Lung (tissue), 12 donors: ENCODE results near the gene EMSY. TPM values are rescaled to one million over a fixed set of nuclear protein-coding genes. Genes with fewer than 3 reads are reported as not detected.
A peak's percentile ranks its signal among the peaks of the same experiment; 100 is the strongest.

Experiments
- ATAC-seq: fragments of 200-7000 bp; cut with Tn5 transposase; one replicate; pipeline ENCODE4 v1.9.1; 2020; ENCODE audit warnings: moderate number of reproducible peaks; ENCODE audit not compliant: insufficient read depth, low FRiP score
- DNase-seq, 3 donors: peaks; one replicate each; pipeline ENCODE4 v3.0.0-alpha.2; 2013 to 2017
- H3K27ac ChIP-seq, 2 donors: one replicate each; pipeline ENCODE4 v1.5.1; 2013; ENCODE audit warnings: mild to moderate bottlenecking in 2 of 2, moderate library complexity in 2 of 2, control low read depth in 1 of 2, inconsistent platforms in 1 of 2, low read depth in 1 of 2, low read length in 1 of 2
- H3K27me3 ChIP-seq, 3 donors: one replicate each; pipeline ENCODE4 v1.5.1; 2013; ENCODE audit warnings: low read length in 2 of 3; ENCODE audit not compliant: control insufficient read depth in 3 of 3, insufficient read depth in 3 of 3
- H3K36me3 ChIP-seq, 4 donors: one replicate each; pipeline ENCODE4 v1.5.1; 2013; ENCODE audit warnings: low read length in 4 of 4, mild to moderate bottlenecking in 1 of 4, moderate library complexity in 1 of 4; ENCODE audit not compliant: control insufficient read depth in 4 of 4, insufficient read depth in 4 of 4
- H3K4me1 ChIP-seq, 5 donors: one replicate each; pipeline ENCODE4 v1.5.1; 2013; ENCODE audit warnings: low read length in 5 of 5, mild to moderate bottlenecking in 2 of 5, moderate library complexity in 1 of 5; ENCODE audit not compliant: control insufficient read depth in 5 of 5, insufficient read depth in 5 of 5
- H3K4me3 ChIP-seq: one replicate; pipeline ENCODE4 v1.5.1; 2013; ENCODE audit warnings: mild to moderate bottlenecking, control low read depth, moderate library complexity
- H3K9ac ChIP-seq, 2 donors: one replicate each; pipeline ENCODE4 v1.5.1; 2013; ENCODE audit warnings: low read length in 2 of 2, control low read depth in 1 of 2; ENCODE audit not compliant: insufficient read depth in 1 of 2
- H3K9me3 ChIP-seq, 4 donors: one replicate each; pipeline ENCODE4 v1.5.1; 2013; ENCODE audit warnings: low read length in 3 of 4, mild to moderate bottlenecking in 1 of 4, moderate library complexity in 1 of 4; ENCODE audit not compliant: control insufficient read depth in 4 of 4, insufficient read depth in 3 of 4
- CTCF ChIP-seq: IDR thresholded peaks from 2 replicates; pipeline ENCODE4 v1.5.1; 2012; ENCODE audit warnings: mild to moderate bottlenecking; ENCODE audit errors: control extremely low read depth, extremely low read depth
- WGBS, 2 donors: extraction: QIAGEN DNeasy Blood & Tissue Kit; methylation state at CpG; one replicate each; pipeline ENCODE4 v1.1.7; 2013; 5-methylcytosine and 5-hydroxymethylcytosine counted together
- polyA plus RNA-seq, 2 donors: library from polyadenylated mRNA; stranded (reverse); fragments of 200-250 nt; gene quantifications; one replicate each; pipeline ENCODE4 v1.2.1, GENCODE V29; 2013
- total RNA-seq, 2 donors: library from RNA; depleted of rRNA in 1 of 2; stranded (reverse); fragments of >200 nt in 1 of 2; gene quantifications; one replicate each; pipeline ENCODE4 v1.2.1, GENCODE V29; 2014 to 2021
- donor health status: control.
- donor health status: control.
- donor health status: Bipolar disorder and iron deficiency.
- donor health status: healthy.
- donor health status: DM: yes; HTN: yes; CAD: no.

EMSY gene
- total and polyA plus RNA-seq, 4 donors = 5.0 to 59.3 (median 15.5) TPM

GRCh38 chr11:76493040-76493439 is 48.2 kb downstream of the EMSY start:
- Histone ChIP-seq H3K4me3 (no peak overlapping the region), H3K27ac (no peak overlapping the region), H3K9me3 (no peaks in the 10 kb centered on the region), H3K36me3 (peaks cover 9 to 26% (median 11%) of the 10 kb centered on the region in 4 donors), H3K9ac (no peak overlapping the region), H3K27me3 (no peaks in the 10 kb centered on the region), H3K4me1 (peaks cover 0 to 5% (median 0%) of the 10 kb centered on the region in 5 donors)
- no peak for TF ChIP-seq CTCF
- WGBS, 2 donors = 92 to 97% methylated on average over 12 of the region's 12 CpGs
- DNase-seq (no peak), ATAC-seq (no peak)

GRCh38 chr11:76493626-76494539 is 49.1 kb downstream of the EMSY start:
- DNase-seq (no peak), ATAC-seq (no peak)
- Histone ChIP-seq H3K27ac (peak overlapping the region in 1 of 2 donors; percentile 49), H3K4me1 (peaks cover 0 to 5% (median 0%) of the 10 kb centered on the region in 5 donors), H3K27me3 (no peaks in the 10 kb centered on the region), H3K9ac (no peak overlapping the region), H3K36me3 (peaks cover 9 to 29% (median 12%) of the 10 kb centered on the region in 4 donors), H3K9me3 (no peaks in the 10 kb centered on the region), H3K4me3 (no peak overlapping the region)
- 95 to 96% methylated on average over 25 of the region's 25 CpGs for WGBS, 2 donors
- no peak for TF ChIP-seq CTCF

- ATAC-seq = no peak
Observed at GRCh38 chr11:76495019-76495418, 50.2 kb downstream of the EMSY start.

More at GRCh38 chr11:76495019-76495418, 50.2 kb downstream of the EMSY start:
- Histone ChIP-seq H3K4me1 (peaks cover 0 to 5% (median 0%) of the 10 kb centered on the region in 5 donors), H3K9me3 (no peaks in the 10 kb centered on the region), H3K9ac (no peak overlapping the region), H3K27me3 (no peaks in the 10 kb centered on the region), H3K36me3 (peaks cover 9 to 30% (median 12%) of the 10 kb centered on the region in 4 donors), H3K27ac (no peak overlapping the region), H3K4me3 (no peak overlapping the region)
- no peak for TF ChIP-seq CTCF
- no peak for DNase-seq
- WGBS, 2 donors = 93 to 95% methylated on average over 3 of the region's 3 CpGs
